NCI-H1930 (cell line): ENCODE data around the gene STX16.

Experiments
- DNase-seq, 2 experiments: peaks; one replicate each; lab custom pipeline; 2025; lab: John Stamatoyannopoulos, UW

STX16 gene, protein sequence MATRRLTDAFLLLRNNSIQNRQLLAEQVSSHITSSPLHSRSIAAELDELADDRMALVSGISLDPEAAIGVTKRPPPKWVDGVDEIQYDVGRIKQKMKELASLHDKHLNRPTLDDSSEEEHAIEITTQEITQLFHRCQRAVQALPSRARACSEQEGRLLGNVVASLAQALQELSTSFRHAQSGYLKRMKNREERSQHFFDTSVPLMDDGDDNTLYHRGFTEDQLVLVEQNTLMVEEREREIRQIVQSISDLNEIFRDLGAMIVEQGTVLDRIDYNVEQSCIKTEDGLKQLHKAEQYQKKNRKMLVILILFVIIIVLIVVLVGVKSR

DNA sequence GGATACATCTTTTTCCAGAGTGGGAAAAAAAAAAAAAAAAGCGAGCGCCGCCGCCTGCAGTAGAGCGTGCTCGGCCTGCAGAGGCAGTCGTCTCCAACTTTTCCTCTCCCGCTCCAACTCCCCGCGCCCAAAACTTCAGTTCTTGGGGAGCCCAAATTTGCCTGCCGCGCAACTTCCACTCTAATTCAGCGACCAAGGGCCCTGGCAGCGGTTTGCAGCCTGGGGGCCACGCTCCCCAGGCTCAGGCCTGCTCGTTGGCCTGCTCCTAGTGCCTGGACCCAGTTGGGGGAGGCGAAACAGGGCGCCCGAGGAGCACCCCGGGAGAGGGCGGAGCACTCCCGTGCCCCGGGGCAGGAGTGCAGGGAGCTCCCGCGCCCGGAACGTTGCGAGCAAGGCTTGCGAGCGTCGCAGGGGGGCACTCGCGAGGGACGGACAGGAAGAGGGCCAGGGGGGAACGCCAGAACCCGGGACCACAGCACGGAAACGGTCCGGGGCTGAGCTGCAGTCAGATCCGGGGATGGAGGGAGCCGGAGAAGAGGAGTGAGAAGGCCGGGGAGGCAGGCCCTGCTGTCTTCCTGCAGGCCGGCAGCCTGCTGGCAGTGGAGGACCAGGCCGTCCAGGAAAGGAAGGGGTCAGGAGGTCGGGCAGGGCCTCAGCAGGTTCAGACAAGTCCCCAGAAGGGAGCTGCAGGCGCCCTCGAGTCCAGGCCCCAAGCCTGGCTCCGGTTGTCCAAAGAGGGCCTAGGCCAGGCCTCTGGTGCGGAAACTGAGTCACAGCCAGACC is at the start of gene STX16:
TSS of gene STX16 (plus strand) at position 508 of the 783 bp plus-strand sequence. CDS start 724 bp downstream, outside the sequence.
- peak; percentile 88 to 92 for DNase-seq

DNA sequence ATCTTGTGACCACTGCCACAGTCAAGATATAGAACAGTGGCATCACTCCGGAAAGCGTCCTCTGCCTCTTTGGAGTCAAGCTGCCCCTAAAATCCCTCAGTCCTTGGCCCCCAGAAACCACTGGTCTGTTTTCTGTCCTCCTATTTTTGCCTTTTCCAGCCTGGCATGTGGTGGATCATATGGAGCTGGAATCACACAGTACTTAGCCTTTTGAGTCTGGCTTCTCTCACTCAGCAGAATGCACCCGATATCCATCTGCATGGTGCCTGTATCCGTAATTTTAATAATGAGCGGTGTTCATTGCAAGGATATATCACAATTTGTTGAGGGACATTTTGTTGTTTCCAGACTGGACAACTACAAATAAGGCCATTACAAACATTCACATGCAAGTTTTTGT is 49.0 kb upstream of the STX16 start:
- no peak for DNase-seq

- DNase-seq, result no peak
These were observed 47.4 kb upstream of the STX16 start for GRCh38 chr20:58603721-58604120.

- no peak for DNase-seq
These were observed 46.8 kb upstream of the STX16 start for GRCh38 chr20:58604128-58604881.

DNA sequence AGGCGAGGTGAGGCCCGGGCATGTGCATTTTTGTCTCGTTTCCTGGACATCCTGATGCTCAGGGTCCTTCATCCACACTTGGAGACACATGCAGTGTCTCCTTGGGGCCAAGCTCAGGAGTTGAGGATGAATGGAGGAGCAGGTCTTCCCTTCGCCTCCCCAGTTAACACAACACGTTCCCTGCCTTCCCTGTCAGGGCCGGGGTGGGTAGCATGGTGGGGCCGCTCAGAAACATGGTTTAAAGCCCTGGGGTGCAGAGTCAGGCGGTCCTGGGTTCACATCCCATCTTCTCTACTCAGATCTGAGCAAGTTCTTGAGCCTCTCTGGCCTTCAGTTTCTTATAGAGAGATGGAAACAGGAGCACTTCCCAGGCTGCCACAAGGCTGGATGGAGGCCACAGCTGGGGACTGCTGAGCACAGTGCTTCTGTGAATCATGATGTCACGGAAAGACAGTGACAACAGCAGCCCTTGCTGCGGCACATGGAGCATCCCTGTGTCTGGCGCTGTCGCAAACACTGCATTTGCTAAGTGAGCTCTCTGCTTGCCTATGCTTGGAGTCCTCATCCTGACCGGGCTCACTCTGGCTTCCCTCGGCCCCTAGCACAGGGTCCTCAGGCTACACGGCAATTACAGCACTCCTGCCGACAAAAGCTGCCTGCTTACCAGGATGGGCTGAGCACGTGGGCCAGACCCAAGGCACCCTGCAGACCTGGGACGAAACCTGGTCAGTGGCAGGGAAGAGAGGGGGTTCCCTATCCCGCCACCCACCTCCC is 45.6 kb upstream of the STX16 start:
- no peak for DNase-seq

GRCh38 chr20:58606184-58606583 is 44.9 kb upstream of the STX16 start:
- DNase-seq, result no peak

- no peak for DNase-seq
These were observed 42.8 kb upstream of the STX16 start for GRCh38 chr20:58608096-58608840.

GRCh38 chr20:58609026-58609425 is 42.1 kb upstream of the STX16 start:
- no peak for DNase-seq

GRCh38 chr20:58610071-58610800 is 40.8 kb upstream of the STX16 start:
- DNase-seq, result no peak

GRCh38 chr20:58610811-58611210 is 40.3 kb upstream of the STX16 start:
- no peak for DNase-seq

GRCh38 chr20:58611236-58612030 is 39.6 kb upstream of the STX16 start:
- DNase-seq, result no peak

DNA sequence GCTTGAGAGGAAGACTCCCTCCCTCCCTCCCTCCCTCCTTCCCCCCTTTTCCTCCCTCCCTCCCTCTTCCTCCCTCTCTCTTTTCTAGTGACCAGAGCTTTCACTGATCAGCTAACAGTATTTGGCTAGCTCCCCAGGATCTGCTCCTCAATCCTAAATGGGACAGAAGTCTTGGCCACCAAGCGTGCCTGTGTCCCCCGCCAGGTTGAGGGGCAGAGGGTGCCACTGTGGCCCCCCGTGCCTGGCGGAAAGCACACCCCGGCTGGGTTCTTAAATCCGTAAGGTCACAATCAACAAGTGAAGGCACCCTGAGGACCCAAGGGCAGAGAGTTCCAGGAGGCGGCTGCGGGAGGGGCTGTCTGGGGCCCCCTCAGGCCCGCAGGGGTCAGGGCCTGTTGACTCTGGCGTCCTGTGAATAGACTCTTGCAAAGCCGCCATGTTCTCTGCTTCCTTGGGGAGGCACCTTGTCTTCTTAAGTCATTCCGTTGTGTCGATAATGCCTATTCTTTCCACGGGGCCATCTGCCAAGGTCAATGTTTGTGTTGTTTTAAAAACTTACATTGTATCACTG is 38.9 kb upstream of the STX16 start:
- DNase-seq, result no peak

DNA sequence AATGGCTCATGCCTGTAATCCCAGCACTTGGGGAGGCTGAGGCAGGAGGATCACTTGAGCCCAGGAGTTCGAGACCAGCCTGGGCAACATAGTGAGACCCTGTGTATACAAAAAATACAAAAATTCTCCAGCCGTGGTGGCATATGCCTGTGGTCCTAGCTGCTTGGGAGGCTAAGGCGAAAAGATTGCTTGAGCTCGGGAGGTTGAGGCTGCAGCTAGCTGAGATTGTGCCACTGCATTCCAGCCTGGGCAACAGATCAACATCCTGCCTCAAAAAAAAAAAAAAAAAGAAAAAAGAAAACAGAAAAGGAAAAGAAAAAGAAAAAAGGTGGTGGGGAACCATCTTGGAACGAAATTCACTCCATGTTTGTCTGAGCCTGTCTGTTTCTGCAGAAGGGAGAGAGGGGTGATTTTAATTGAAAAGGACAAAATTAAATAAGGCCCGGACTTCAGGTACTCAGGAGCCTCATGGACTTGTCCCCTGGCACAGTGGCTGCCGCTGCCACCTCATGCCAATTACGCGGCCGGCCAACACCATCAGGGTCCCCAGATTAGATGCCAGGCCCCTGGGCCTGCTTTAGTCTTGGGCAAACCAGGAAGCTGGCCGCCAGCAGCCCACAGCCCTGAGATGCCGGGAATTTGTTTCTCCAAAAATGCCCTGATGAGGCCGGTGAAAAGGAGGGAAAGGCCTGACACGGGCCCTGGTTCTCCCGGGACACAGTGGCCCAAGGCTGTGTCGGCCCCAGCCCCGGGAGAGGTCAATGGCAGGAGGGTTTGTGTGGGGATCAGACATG is 37.8 kb upstream of the STX16 start:
- no peak for DNase-seq

DNA sequence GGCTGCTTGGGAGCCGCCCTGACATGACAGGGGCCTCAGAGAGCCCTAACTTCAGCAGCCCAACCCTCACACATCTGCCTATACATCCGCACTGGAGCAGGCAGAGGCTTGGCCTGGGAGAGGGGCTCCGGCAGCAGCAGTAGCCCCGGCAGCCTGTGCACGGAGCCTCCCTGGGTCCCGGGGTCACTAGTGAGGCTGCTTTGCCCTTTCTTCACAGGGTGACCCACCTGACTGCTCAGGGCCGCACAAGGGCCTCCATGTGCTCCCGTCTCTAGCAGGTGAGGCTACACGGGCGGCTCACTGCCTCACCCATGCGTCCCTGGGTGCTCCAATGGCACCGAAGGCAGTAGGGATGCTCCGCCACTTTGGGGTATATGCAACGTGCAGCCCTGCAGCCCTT is 36.7 kb upstream of the STX16 start:
- DNase-seq, result no peak

- no peak for DNase-seq
These were observed 35.9 kb upstream of the STX16 start for GRCh38 chr20:58614984-58615760.

DNA sequence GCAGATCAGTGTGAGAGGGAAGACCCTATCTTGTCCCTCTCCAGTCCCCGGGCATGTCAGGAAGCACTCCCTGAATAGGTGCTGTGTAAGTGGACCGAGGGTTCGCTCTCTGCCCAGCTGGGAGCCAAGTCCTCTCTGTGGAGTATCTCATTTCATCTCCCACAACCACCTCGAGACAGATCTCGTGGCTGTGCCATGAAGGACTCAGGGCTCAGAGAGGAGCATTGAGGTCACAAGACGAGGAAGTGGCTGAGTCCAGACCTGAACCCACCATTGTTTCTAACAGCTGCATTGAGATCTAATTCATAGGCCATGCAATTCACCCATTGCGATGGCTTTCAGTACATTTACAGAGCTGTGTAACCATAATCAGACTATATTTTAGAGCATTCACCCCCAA is 34.7 kb upstream of the STX16 start:
- no peak for DNase-seq

DNA sequence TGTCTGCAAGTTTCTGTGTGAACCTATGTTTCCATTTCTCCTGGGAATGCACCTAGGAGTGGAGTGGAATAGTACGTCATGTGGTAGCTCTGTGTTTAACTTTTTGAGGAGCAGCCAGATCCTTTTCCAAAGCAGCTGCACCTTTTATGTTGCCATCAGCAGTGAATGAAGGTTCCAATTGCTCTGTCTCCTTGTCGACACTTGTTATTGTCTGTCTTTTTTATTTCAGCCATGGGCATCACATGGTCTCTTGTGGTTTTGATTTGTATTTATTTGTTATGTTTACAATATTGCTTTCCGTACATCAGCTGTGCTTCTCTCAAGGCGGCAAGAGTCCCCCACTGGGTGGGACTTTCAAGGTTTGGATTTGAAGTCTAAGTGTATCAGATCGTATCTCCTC is 33.9 kb upstream of the STX16 start:
- DNase-seq, result no peak
